Measurements from ENCODE around the gene SLC35D2. TPM values are rescaled to one million over a fixed set of nuclear protein-coding genes. Genes with fewer than 3 reads are reported as not detected.

SLC35D2 gene
- total and polyA plus RNA-seq, 4 donors = 19.2 to 44.6 (median 27.5) TPM

- H3K4me3 ChIP-seq (ENCODE audit: low read depth in 1 of 3, low read length in 3 of 3) = no peak overlapping the region
Measured at GRCh38 chr9:96423985-96424336, 40.5 kb upstream of the SLC35D2 start.

DNA sequence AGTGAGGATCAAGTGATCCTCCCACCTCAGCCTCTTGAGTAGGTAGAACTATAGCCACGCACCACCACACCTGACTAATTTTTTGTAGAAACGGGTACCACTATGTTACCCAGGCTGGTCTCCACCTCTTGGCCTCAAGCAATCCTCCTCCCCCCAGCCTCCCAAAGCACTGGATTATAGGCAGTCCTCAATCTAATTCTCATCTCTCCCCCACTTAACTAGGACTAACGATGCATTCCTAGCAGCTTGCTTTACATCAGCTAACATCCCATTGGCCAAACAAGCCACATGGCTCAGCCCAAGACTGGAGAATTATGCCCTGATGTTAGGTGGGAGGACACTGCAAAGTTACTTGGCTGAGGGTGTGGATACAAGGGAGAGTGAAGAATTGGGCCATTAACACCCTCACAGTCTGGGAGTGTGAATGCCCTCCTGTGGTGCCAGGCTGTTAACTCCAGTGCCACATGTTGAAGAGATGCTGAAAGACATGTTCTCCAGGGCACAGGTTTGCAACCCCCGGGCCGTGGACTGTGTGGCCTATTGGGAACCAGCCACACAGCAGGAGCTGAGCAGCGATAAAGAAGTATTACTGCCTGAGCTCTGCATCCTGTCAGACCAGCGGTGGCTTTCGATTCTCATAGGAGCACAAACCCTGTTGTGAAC is 39.9 kb upstream of the SLC35D2 start:
- Histone ChIP-seq H3K27ac (ENCODE audit: low read depth in 1 of 2, low read length in 2 of 2) (no peak overlapping the region), H3K4me1 (ENCODE audit: control insufficient read depth in 4 of 4, insufficient read depth in 4 of 4, low read length in 3 of 4) (peaks cover 4 to 20% (median 18%) of the 10 kb centered on the region in 4 donors), H3K27me3 (ENCODE audit: control insufficient read depth in 4 of 4, insufficient read depth in 4 of 4, low read length in 3 of 4) (no peaks in the 10 kb centered on the region), H3K4me3 (ENCODE audit: low read depth in 1 of 3, low read length in 3 of 3) (no peak overlapping the region), H3K36me3 (ENCODE audit: control insufficient read depth in 4 of 4, insufficient read depth in 3 of 4, low read depth in 1 of 4, low read length in 3 of 4) (no peaks in the 10 kb centered on the region), H3K9ac (ENCODE audit: low read depth in 1 of 2, low read length in 2 of 2) (no peak overlapping the region), H3K9me3 (ENCODE audit: control insufficient read depth in 4 of 4, low read length in 3 of 4) (no peaks in the 10 kb centered on the region)
- DNase-seq (ENCODE audit: low spot score) = no peak
- 89% methylated on average over 8 of the region's 8 CpGs for WGBS
- TF ChIP-seq, protein P1, sequence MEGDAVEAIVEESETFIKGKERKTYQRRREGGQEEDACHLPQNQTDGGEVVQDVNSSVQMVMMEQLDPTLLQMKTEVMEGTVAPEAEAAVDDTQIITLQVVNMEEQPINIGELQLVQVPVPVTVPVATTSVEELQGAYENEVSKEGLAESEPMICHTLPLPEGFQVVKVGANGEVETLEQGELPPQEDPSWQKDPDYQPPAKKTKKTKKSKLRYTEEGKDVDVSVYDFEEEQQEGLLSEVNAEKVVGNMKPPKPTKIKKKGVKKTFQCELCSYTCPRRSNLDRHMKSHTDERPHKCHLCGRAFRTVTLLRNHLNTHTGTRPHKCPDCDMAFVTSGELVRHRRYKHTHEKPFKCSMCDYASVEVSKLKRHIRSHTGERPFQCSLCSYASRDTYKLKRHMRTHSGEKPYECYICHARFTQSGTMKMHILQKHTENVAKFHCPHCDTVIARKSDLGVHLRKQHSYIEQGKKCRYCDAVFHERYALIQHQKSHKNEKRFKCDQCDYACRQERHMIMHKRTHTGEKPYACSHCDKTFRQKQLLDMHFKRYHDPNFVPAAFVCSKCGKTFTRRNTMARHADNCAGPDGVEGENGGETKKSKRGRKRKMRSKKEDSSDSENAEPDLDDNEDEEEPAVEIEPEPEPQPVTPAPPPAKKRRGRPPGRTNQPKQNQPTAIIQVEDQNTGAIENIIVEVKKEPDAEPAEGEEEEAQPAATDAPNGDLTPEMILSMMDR (IDR thresholded peaks at IDR 0.05; ENCODE audit: low read depth, low read length, missing input control) = no peak
- TF ChIP-seq, protein P2, sequence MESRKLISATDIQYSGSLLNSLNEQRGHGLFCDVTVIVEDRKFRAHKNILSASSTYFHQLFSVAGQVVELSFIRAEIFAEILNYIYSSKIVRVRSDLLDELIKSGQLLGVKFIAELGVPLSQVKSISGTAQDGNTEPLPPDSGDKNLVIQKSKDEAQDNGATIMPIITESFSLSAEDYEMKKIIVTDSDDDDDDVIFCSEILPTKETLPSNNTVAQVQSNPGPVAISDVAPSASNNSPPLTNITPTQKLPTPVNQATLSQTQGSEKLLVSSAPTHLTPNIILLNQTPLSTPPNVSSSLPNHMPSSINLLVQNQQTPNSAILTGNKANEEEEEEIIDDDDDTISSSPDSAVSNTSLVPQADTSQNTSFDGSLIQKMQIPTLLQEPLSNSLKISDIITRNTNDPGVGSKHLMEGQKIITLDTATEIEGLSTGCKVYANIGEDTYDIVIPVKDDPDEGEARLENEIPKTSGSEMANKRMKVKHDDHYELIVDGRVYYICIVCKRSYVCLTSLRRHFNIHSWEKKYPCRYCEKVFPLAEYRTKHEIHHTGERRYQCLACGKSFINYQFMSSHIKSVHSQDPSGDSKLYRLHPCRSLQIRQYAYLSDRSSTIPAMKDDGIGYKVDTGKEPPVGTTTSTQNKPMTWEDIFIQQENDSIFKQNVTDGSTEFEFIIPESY (IDR thresholded peaks at IDR 0.05) = no peak
- TF ChIP-seq YY1 (IDR thresholded peaks at IDR 0.05) = no peak
- no peak for TF ChIP-seq RAD21 (IDR thresholded peaks at IDR 0.05)
- no peak for TF ChIP-seq MAX (IDR thresholded peaks at IDR 0.05)
- no peak for TF ChIP-seq TAF1 (conservative IDR thresholded peaks at IDR 0.05)
- no peak for TF ChIP-seq RXRA (IDR thresholded peaks at IDR 0.05)
- no peak for TF ChIP-seq EGR1 (IDR thresholded peaks at IDR 0.05; ENCODE audit: low read depth in 2 of 2)
- no peak for TF ChIP-seq FOXA1 (IDR thresholded peaks at IDR 0.05)
- no peak for TF ChIP-seq HNF4A (conservative IDR thresholded peaks at IDR 0.05)
- TF ChIP-seq, protein P3, sequence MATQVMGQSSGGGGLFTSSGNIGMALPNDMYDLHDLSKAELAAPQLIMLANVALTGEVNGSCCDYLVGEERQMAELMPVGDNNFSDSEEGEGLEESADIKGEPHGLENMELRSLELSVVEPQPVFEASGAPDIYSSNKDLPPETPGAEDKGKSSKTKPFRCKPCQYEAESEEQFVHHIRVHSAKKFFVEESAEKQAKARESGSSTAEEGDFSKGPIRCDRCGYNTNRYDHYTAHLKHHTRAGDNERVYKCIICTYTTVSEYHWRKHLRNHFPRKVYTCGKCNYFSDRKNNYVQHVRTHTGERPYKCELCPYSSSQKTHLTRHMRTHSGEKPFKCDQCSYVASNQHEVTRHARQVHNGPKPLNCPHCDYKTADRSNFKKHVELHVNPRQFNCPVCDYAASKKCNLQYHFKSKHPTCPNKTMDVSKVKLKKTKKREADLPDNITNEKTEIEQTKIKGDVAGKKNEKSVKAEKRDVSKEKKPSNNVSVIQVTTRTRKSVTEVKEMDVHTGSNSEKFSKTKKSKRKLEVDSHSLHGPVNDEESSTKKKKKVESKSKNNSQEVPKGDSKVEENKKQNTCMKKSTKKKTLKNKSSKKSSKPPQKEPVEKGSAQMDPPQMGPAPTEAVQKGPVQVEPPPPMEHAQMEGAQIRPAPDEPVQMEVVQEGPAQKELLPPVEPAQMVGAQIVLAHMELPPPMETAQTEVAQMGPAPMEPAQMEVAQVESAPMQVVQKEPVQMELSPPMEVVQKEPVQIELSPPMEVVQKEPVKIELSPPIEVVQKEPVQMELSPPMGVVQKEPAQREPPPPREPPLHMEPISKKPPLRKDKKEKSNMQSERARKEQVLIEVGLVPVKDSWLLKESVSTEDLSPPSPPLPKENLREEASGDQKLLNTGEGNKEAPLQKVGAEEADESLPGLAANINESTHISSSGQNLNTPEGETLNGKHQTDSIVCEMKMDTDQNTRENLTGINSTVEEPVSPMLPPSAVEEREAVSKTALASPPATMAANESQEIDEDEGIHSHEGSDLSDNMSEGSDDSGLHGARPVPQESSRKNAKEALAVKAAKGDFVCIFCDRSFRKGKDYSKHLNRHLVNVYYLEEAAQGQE (IDR thresholded peaks at IDR 0.05) = no peak
- TF ChIP-seq JUND (IDR thresholded peaks at IDR 0.05) = no peak
- TF ChIP-seq SP1 (IDR thresholded peaks at IDR 0.05) = no peak
- TF ChIP-seq FOXA2 (IDR thresholded peaks at IDR 0.05) = no peak

More at GRCh38 chr9:96423985-96424336, 40.5 kb upstream of the SLC35D2 start:
- peaks cover 4 to 20% (median 18%) of the 10 kb centered on the region in 4 donors for H3K4me1 ChIP-seq (ENCODE audit: control insufficient read depth in 4 of 4, insufficient read depth in 4 of 4, low read length in 3 of 4)
- TF ChIP-seq ATF3 (IDR thresholded peaks at IDR 0.05) = no peak
- TF ChIP-seq HNF4A (conservative IDR thresholded peaks at IDR 0.05) = no peak
- TF ChIP-seq MAX (IDR thresholded peaks at IDR 0.05) = no peak
- TF ChIP-seq SP1 (IDR thresholded peaks at IDR 0.05) = no peak
- TF ChIP-seq, protein P3 (IDR thresholded peaks at IDR 0.05) = no peak
- TF ChIP-seq RAD21 (IDR thresholded peaks at IDR 0.05) = no peak
- no peak for TF ChIP-seq RXRA (IDR thresholded peaks at IDR 0.05)
- TF ChIP-seq JUND (IDR thresholded peaks at IDR 0.05) = no peak
- H3K9me3 ChIP-seq (ENCODE audit: control insufficient read depth in 4 of 4, low read length in 3 of 4) = no peaks in the 10 kb centered on the region
- no peak overlapping the region for H3K27ac ChIP-seq (ENCODE audit: low read depth in 1 of 2, low read length in 2 of 2)
- 89% methylated on average over 6 of the region's 6 CpGs for WGBS
- no peaks in the 10 kb centered on the region for H3K27me3 ChIP-seq (ENCODE audit: control insufficient read depth in 4 of 4, insufficient read depth in 4 of 4, low read length in 3 of 4)
- H3K36me3 ChIP-seq (ENCODE audit: control insufficient read depth in 4 of 4, insufficient read depth in 3 of 4, low read depth in 1 of 4, low read length in 3 of 4) = no peaks in the 10 kb centered on the region
- H3K9ac ChIP-seq (ENCODE audit: low read depth in 1 of 2, low read length in 2 of 2) = no peak overlapping the region
- DNase-seq (ENCODE audit: low spot score) = no peak
